HG03565 (cell line): ENCODE results near the gene KLHDC10.
A peak's percentile ranks its signal among the peaks of the same experiment; 100 is the strongest.
"Not testable (repeated sequence)": the region's sequence is repeated elsewhere in the genome, so short reads cannot be mapped to it uniquely, and the experiment has no call there.

ENCODE experiments used
- ATAC-seq: cut with Tn5 transposase; IDR thresholded peaks from one replicate; pipeline ENCODE4 v1.9.1; 2021; ENCODE audit warnings: mild to moderate bottlenecking, moderate library complexity; ENCODE audit not compliant: unreplicated experiment

KLHDC10 gene

GRCh38 chr7:130139193-130139960 is 69.0 kb downstream of the KLHDC10 start:
- no peak for ATAC-seq

- no peak for ATAC-seq
These were observed 70.3 kb downstream of the KLHDC10 start for GRCh38 chr7:130140551-130141160.

- ATAC-seq = peak; percentile 59
These were observed 71.0 kb downstream of the KLHDC10 start for GRCh38 chr7:130141161-130141883.

- ATAC-seq = no peak
These were observed 71.7 kb downstream of the KLHDC10 start for GRCh38 chr7:130141884-130142653.

GRCh38 chr7:130142654-130143333 is 72.5 kb downstream of the KLHDC10 start:
- no peak for ATAC-seq

- ATAC-seq = no peak
These were observed 73.0 kb downstream of the KLHDC10 start for GRCh38 chr7:130143334-130143732.

GRCh38 chr7:130143986-130144311 is 73.6 kb downstream of the KLHDC10 start:
- ATAC-seq = no peak

- ATAC-seq = no peak
These were observed 74.2 kb downstream of the KLHDC10 start for GRCh38 chr7:130144312-130145171.

- no peak for ATAC-seq
These were observed 75.2 kb downstream of the KLHDC10 start for GRCh38 chr7:130145424-130146100.

GRCh38 chr7:130146142-130146541 is 75.8 kb downstream of the KLHDC10 start:
- not testable (repeated sequence) for ATAC-seq

GRCh38 chr7:130146693-130147405 is 76.5 kb downstream of the KLHDC10 start:
- ATAC-seq = no peak

- ATAC-seq = no peak
These were observed 77.5 kb downstream of the KLHDC10 start for GRCh38 chr7:130147710-130148325.

GRCh38 chr7:130148561-130148960 is 78.2 kb downstream of the KLHDC10 start:
- ATAC-seq = no peak

- ATAC-seq = no peak
These were observed 79.2 kb downstream of the KLHDC10 start for GRCh38 chr7:130149281-130150139.

- no peak for ATAC-seq
These were observed 80.3 kb downstream of the KLHDC10 start for GRCh38 chr7:130150587-130150986.

GRCh38 chr7:130151591-130152492 is 81.5 kb downstream of the KLHDC10 start:
- no peak for ATAC-seq
